Endodermal cell (in vitro differentiated cells): Measurements from ENCODE around the gene BHLHE40. TPM values are rescaled to one million over a fixed set of nuclear protein-coding genes. Genes with fewer than 3 reads are reported as not detected.

ENCODE experiments used
- DNase-seq: peaks from one replicate; pipeline ENCODE4 v3.0.0-alpha.2; 2017
- H3K27ac ChIP-seq: 2 replicates; pipeline ENCODE4 v1.5.1; 2013; ENCODE audit warnings: mild to moderate bottlenecking, low read depth, low read length, moderate library complexity
- H3K27me3 ChIP-seq: 2 replicates; pipeline ENCODE4 v1.6.1; 2013; ENCODE audit warnings: mild to moderate bottlenecking, low read length, moderate library complexity; ENCODE audit not compliant: insufficient read depth, control insufficient read depth, poor library complexity, severe bottlenecking
- H3K36me3 ChIP-seq: 2 replicates; pipeline ENCODE4 v1.7.0; 2013; ENCODE audit warnings: mild to moderate bottlenecking, low read length, moderate library complexity; ENCODE audit not compliant: control insufficient read depth, insufficient read depth
- H3K4me1 ChIP-seq: one replicate; pipeline ENCODE4 v1.7.0; 2013; ENCODE audit warnings: low read length; ENCODE audit not compliant: control insufficient read depth, insufficient read depth
- H3K4me3 ChIP-seq: 2 replicates; pipeline ENCODE4 v1.5.1; 2013; ENCODE audit warnings: mild to moderate bottlenecking, low read length, moderate library complexity
- H3K9ac ChIP-seq: 2 replicates; pipeline ENCODE4 v1.6.1; 2013; ENCODE audit warnings: mild to moderate bottlenecking, low read length, moderate library complexity; ENCODE audit not compliant: poor library complexity, severe bottlenecking; ENCODE audit errors: extremely low read depth
- H3K9me3 ChIP-seq: 2 replicates; pipeline ENCODE4 v1.6.1; 2013; ENCODE audit warnings: mild to moderate bottlenecking, low read length, moderate library complexity; ENCODE audit not compliant: control insufficient read depth
- H3K27ac Mint-ChIP-seq: 2 replicates; pipeline ENCODE4 v1.8.0; 2020; ENCODE audit warnings: mixed read lengths
- H3K27me3 Mint-ChIP-seq: 2 replicates; pipeline ENCODE4 v1.8.0; 2021; ENCODE audit warnings: mild to moderate bottlenecking, mixed read lengths; ENCODE audit not compliant: insufficient read depth
- H3K36me3 Mint-ChIP-seq: 2 replicates; pipeline ENCODE4 v1.8.0; 2020; ENCODE audit warnings: low read depth, mixed read lengths
- H3K4me1 Mint-ChIP-seq: 2 replicates; pipeline ENCODE4 v1.8.0; 2020; ENCODE audit warnings: mixed read lengths
- H3K4me3 Mint-ChIP-seq: 2 replicates; pipeline ENCODE4 v1.8.0; 2020; ENCODE audit warnings: mild to moderate bottlenecking, moderate library complexity, mixed read lengths
- H3K9me3 Mint-ChIP-seq: 2 replicates; pipeline ENCODE4 v1.8.0; 2020; ENCODE audit warnings: mild to moderate bottlenecking, mixed read lengths
- CTCF ChIP-seq: fragments of 200-600 bp; sonication (generic); conservative IDR thresholded peaks from 2 replicates; pipeline ENCODE4 v1.5.0; 2021; ENCODE audit warnings: antibody characterized with exemption, mild to moderate bottlenecking
- WGBS, 2 experiments: methylation state at CpG; one replicate each; pipeline versions ENCODE4 v1.1.5 to v1.1.7; 2013; ENCODE audit warnings: missing lambda C conversion rate in 2 of 2, mixed read lengths in 1 of 2; ENCODE audit not compliant: insufficient coverage in 1 of 2, insufficient read length in 1 of 2; 5-methylcytosine and 5-hydroxymethylcytosine counted together
- total RNA-seq, 2 donors: library from RNA; stranded (reverse); fragmentation: NEBNext Ultra II Directional in 1 of 2; extraction: Animal tissue kit (Norgen Biotek cat#: 25700) in 1 of 2; gene quantifications; 2 replicates in 1 of 2; 3 replicates in 1 of 2; pipeline ENCODE4 v1.2.1, GENCODE V29; 2021

Gene BHLHE40
- total RNA-seq, 2 donors from 2014 or later, result 2.6 to 2.9 TPM

DNA sequence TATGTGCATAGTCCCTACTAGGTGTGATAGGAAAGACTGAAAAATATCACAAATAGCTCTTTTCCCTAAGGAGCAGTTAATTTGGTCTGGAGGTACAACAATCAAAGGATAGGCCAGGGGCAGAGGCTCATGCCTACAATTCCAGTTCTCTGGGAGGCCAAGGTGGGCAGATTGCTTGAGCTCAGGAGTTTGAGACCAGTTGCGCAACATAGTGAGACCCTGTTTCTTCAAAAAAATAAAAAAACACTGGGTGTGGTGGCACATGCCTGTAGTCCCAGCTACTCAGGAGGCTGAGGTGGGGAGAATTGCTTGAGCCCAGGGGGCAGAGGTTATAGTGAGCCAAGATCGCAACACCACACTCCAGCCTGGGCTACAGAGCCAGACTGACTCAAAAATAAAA lies 30.2 kb upstream of the BHLHE40 start:
- Histone ChIP-seq H3K4me1 (no peaks in the 10 kb centered on the region), H3K9ac (no peak overlapping the region), H3K36me3 (no peaks in the 10 kb centered on the region), H3K4me3 (no peak overlapping the region), H3K9me3 (no peaks in the 10 kb centered on the region), H3K27me3 (no peaks in the 10 kb centered on the region), H3K27ac (no peak overlapping the region)
- no peak for DNase-seq
- H3K4me3 Mint-ChIP-seq, result no peak overlapping the region
- no peak overlapping the region for H3K27ac Mint-ChIP-seq
- H3K9me3 Mint-ChIP-seq, result no peaks in the 10 kb centered on the region
- TF ChIP-seq CTCF, result no peak
- no peaks in the 10 kb centered on the region for H3K36me3 Mint-ChIP-seq
- H3K27me3 Mint-ChIP-seq, result no peaks in the 10 kb centered on the region
- 93 to 100% methylated on average over 2 of the region's 2 CpGs for WGBS, 2 experiments
- peaks cover 2% of the 10 kb centered on the region for H3K4me1 Mint-ChIP-seq

GRCh38 chr3:4949659-4950058 lies 29.6 kb upstream of the BHLHE40 start:
- no peaks in the 10 kb centered on the region for H3K27me3 Mint-ChIP-seq
- Histone ChIP-seq H3K4me1 (no peaks in the 10 kb centered on the region), H3K9me3 (no peaks in the 10 kb centered on the region), H3K4me3 (no peak overlapping the region), H3K27me3 (no peaks in the 10 kb centered on the region), H3K36me3 (no peaks in the 10 kb centered on the region), H3K27ac (no peak overlapping the region), H3K9ac (no peak overlapping the region)
- H3K4me1 Mint-ChIP-seq, result peaks cover 2% of the 10 kb centered on the region
- no peak for TF ChIP-seq CTCF
- H3K27ac Mint-ChIP-seq, result no peak overlapping the region
- no peak overlapping the region for H3K4me3 Mint-ChIP-seq
- DNase-seq, result no peak
- no peaks in the 10 kb centered on the region for H3K36me3 Mint-ChIP-seq
- H3K9me3 Mint-ChIP-seq, result no peaks in the 10 kb centered on the region
- WGBS, 2 experiments, result 98 to 100% methylated on average over 1 to 2 of the region's 2 CpGs

GRCh38 chr3:4950351-4950784 lies 28.9 kb upstream of the BHLHE40 start:
- WGBS, 2 experiments, result 94% methylated on average over 2 to 4 of the region's 4 CpGs
- H3K4me1 Mint-ChIP-seq, result peaks cover 2% of the 10 kb centered on the region

More at GRCh38 chr3:4950351-4950784, 28.9 kb upstream of the BHLHE40 start:
- Mint-ChIP-seq H3K9me3 (no peaks in the 10 kb centered on the region), H3K36me3 (no peaks in the 10 kb centered on the region), H3K4me3 (no peak overlapping the region), H3K27ac (no peak overlapping the region), H3K27me3 (no peaks in the 10 kb centered on the region)
- no peaks in the 10 kb centered on the region for H3K4me1 ChIP-seq
- TF ChIP-seq CTCF, result no peak
- H3K9ac ChIP-seq, result no peak overlapping the region
- H3K36me3 ChIP-seq, result no peaks in the 10 kb centered on the region
- H3K27ac ChIP-seq, result no peak overlapping the region
- no peak for DNase-seq
- H3K4me3 ChIP-seq, result no peak overlapping the region
- no peaks in the 10 kb centered on the region for H3K27me3 ChIP-seq
- H3K9me3 ChIP-seq, result no peaks in the 10 kb centered on the region
